BLaER1 treated with 17β-estradiol and CSF1 and Interleukin-3, amounts not matched to agents 10 nM and 100 nM (cell line): ENCODE data around the gene DCAF16.

Source experiments
- H3K27ac ChIP-seq, 11 experiments: shearing (Covaris generic); formaldehyde crosslinking; 2 replicates each; pipeline ENCODE4 v1.8.1; 2022
- H3K27me3 ChIP-seq, 11 experiments: shearing (Covaris generic); formaldehyde crosslinking; 2 replicates each; pipeline ENCODE4 v1.8.1; 2022
- H3K36me3 ChIP-seq, 11 experiments: shearing (Covaris generic); formaldehyde crosslinking; 2 replicates each; pipeline ENCODE4 v1.8.1; 2022
- H3K4me1 ChIP-seq, 10 experiments: shearing (Covaris generic); formaldehyde crosslinking; 2 replicates each; pipeline ENCODE4 v1.8.1; 2022
- H3K4me2 ChIP-seq, 11 experiments: shearing (Covaris generic); formaldehyde crosslinking; 2 replicates each; pipeline ENCODE4 v1.8.1; 2022
- H3K4me3 ChIP-seq, 10 experiments: shearing (Covaris generic); formaldehyde crosslinking; 2 replicates each; pipeline ENCODE4 v1.8.1; 2022
- H3K9ac ChIP-seq, 11 experiments: shearing (Covaris generic); formaldehyde crosslinking; 2 replicates each; pipeline ENCODE4 v1.8.1; 2022
- H3K9me3 ChIP-seq, 11 experiments: shearing (Covaris generic); formaldehyde crosslinking; replicated peaks in 1 of 11; 2 replicates each; pipeline ENCODE4 v1.8.1; 2022
- H4K20me1 ChIP-seq, 11 experiments: shearing (Covaris generic); formaldehyde crosslinking; 2 replicates each; pipeline ENCODE4 v1.8.1; 2022
- Cebpa-rat ChIP-seq, 11 experiments: shearing (Covaris generic); IDR thresholded peaks; 2 replicates each; pipeline ENCODE4 v1.8.1; 2022

The DCAF16 gene

GRCh38 chr4:17797808-17798207 lies 12.7 kb downstream of the DCAF16 start:
- H3K4me2 ChIP-seq, result no peak overlapping the region
- H3K9me3 ChIP-seq, result peaks cover 0 to 10% (median 0%) of the 10 kb centered on the region in 11 experiments; a peak in 2 of 22 replicates
- H3K27me3 ChIP-seq, result no peaks in the 10 kb centered on the region
- no peak overlapping the region for H3K27ac ChIP-seq
- H3K4me3 ChIP-seq, result no peak overlapping the region
- TF ChIP-seq Cebpa-rat (IDR thresholded peaks at IDR 0.05), result no peak
- H3K9ac ChIP-seq, result no peak overlapping the region
- peaks cover 0 to 50% (median 17%) of the 10 kb centered on the region in 11 experiments; a peak in 13 of 22 replicates for H4K20me1 ChIP-seq
- H3K36me3 ChIP-seq, result peaks cover 62 to 100% (median 91%) of the 10 kb centered on the region in 11 experiments
- H3K4me1 ChIP-seq, result no peaks in the 10 kb centered on the region

GRCh38 chr4:17794730-17795129 lies 15.8 kb downstream of the DCAF16 start:
- TF ChIP-seq Cebpa-rat (IDR thresholded peaks at IDR 0.05), result no peak
- peaks cover 0 to 21% (median 6%) of the 10 kb centered on the region in 11 experiments; a peak in 5 of 22 replicates for H3K9me3 ChIP-seq
- H3K27me3 ChIP-seq, result no peaks in the 10 kb centered on the region
- H3K4me1 ChIP-seq, result no peaks in the 10 kb centered on the region
- H3K9ac ChIP-seq, result no peak overlapping the region
- H3K4me3 ChIP-seq, result no peak overlapping the region
- peaks cover 0 to 22% (median 0%) of the 10 kb centered on the region in 11 experiments; a peak in 5 of 22 replicates for H4K20me1 ChIP-seq
- H3K36me3 ChIP-seq, result peaks cover 59 to 90% (median 79%) of the 10 kb centered on the region in 11 experiments
- no peak overlapping the region for H3K4me2 ChIP-seq
- H3K27ac ChIP-seq, result no peak overlapping the region

- H3K36me3 ChIP-seq, result peaks cover 17 to 42% (median 29%) of the 10 kb centered on the region in 11 experiments
- H3K4me3 ChIP-seq, result no peak overlapping the region
- peaks cover 0 to 21% (median 6%) of the 10 kb centered on the region in 11 experiments; a peak in 5 of 22 replicates for H3K9me3 ChIP-seq
- H4K20me1 ChIP-seq, result no peaks in the 10 kb centered on the region
- no peaks in the 10 kb centered on the region for H3K27me3 ChIP-seq
- H3K4me2 ChIP-seq, result no peak overlapping the region
- H3K4me1 ChIP-seq, result peaks cover 0 to 23% (median 20%) of the 10 kb centered on the region in 10 experiments; a peak in 17 of 20 replicates
- H3K27ac ChIP-seq, result no peak overlapping the region
- no peak for TF ChIP-seq Cebpa-rat (IDR thresholded peaks at IDR 0.05)
- H3K9ac ChIP-seq, result no peak overlapping the region
These were observed 21.6 kb downstream of the DCAF16 start for GRCh38 chr4:17788956-17789355.

GRCh38 chr4:17787315-17787714 lies 23.2 kb downstream of the DCAF16 start:
- H3K4me1 ChIP-seq, result peaks cover 0 to 23% (median 20%) of the 10 kb centered on the region in 10 experiments; a peak in 17 of 20 replicates
- H3K9me3 ChIP-seq, result peaks cover 0 to 14% (median 6%) of the 10 kb centered on the region in 11 experiments; a peak in 12 of 22 replicates
- no peaks in the 10 kb centered on the region for H4K20me1 ChIP-seq
- H3K4me3 ChIP-seq, result no peak overlapping the region
- H3K27me3 ChIP-seq, result no peaks in the 10 kb centered on the region
- H3K36me3 ChIP-seq, result peaks cover 7 to 32% (median 19%) of the 10 kb centered on the region in 11 experiments
- peak overlapping the region in 8 of 11 experiments; percentile 17 to 70 (median 53); a peak in 13 of 22 replicates for H3K4me2 ChIP-seq
- H3K9ac ChIP-seq, result no peak overlapping the region
- TF ChIP-seq Cebpa-rat (IDR thresholded peaks at IDR 0.05), result no peak
- H3K27ac ChIP-seq, result peak overlapping the region in 2 of 11 experiments; percentile 56 to 64; a peak in 4 of 22 replicates

GRCh38 chr4:17786567-17786966 lies 24.0 kb downstream of the DCAF16 start:
- peaks cover 7 to 13% (median 10%) of the 10 kb centered on the region in 11 experiments for H3K9me3 ChIP-seq
- 0 out of 22 replicates have a peak, but pooled peaks of 1 of the 11 experiments have one; percentile 52 for TF ChIP-seq Cebpa-rat (IDR thresholded peaks at IDR 0.05)
- peak overlapping the region in 4 of 11 experiments; percentile 13 to 64 (median 38); a peak in 6 of 22 replicates for H3K27ac ChIP-seq
- H3K4me3 ChIP-seq, result no peak overlapping the region
- H3K4me2 ChIP-seq, result peak overlapping the region in 8 of 11 experiments; percentile 17 to 70 (median 53); a peak in 13 of 22 replicates
- no peaks in the 10 kb centered on the region for H3K27me3 ChIP-seq
- no peak overlapping the region; a peak in 1 of 22 replicates for H3K9ac ChIP-seq
- peaks cover 3 to 25% (median 14%) of the 10 kb centered on the region in 11 experiments for H3K36me3 ChIP-seq
- H3K4me1 ChIP-seq, result peaks cover 0 to 23% (median 20%) of the 10 kb centered on the region in 10 experiments; a peak in 17 of 20 replicates
- H4K20me1 ChIP-seq, result no peaks in the 10 kb centered on the region

- peaks cover 14 to 17% (median 15%) of the 10 kb centered on the region in 11 experiments for H3K9me3 ChIP-seq
- peak overlapping the region in 4 of 11 experiments; percentile 3 to 64 (median 40); a peak in 5 of 22 replicates for H3K27ac ChIP-seq
These were observed 24.7 kb downstream of the DCAF16 start for GRCh38 chr4:17785858-17786257.

GRCh38 chr4:17781300-17782287 lies 29.0 kb downstream of the DCAF16 start, which contains the start of gene FAM184B:
TSS of gene FAM184B (minus strand) at chr4:17781621. CDS start at chr4:17781299, 322 bp downstream.
- H3K27me3 ChIP-seq, result no peaks in the 10 kb centered on the region
- H3K4me3 ChIP-seq, result no peak within 1 kb of the TSS
- H4K20me1 ChIP-seq, result no peaks in the 10 kb centered on the region
- H3K9me3 ChIP-seq, result peaks cover 15 to 19% (median 17%) of the 10 kb centered on the region in 11 experiments
- TF ChIP-seq Cebpa-rat (IDR thresholded peaks at IDR 0.05), result no peak
- no peak within 1 kb of the TSS for H3K4me2 ChIP-seq
- H3K4me1 ChIP-seq, result peaks cover 0 to 7% (median 5%) of the 10 kb centered on the region in 10 experiments; a peak in 15 of 20 replicates
- no peak within 1 kb of the TSS for H3K9ac ChIP-seq
- H3K36me3 ChIP-seq, result no peaks in the 10 kb centered on the region; a peak in 1 of 22 replicates
- no peak within 1 kb of the TSS for H3K27ac ChIP-seq

More at GRCh38 chr4:17785858-17786257, 24.7 kb downstream of the DCAF16 start:
- Histone ChIP-seq H3K4me2 (peak overlapping the region in 2 of 11 experiments; percentile 38 to 70; a peak in 4 of 22 replicates), H3K9ac (no peak overlapping the region), H3K4me1 (peaks cover 0 to 23% (median 20%) of the 10 kb centered on the region in 10 experiments; a peak in 17 of 20 replicates), H3K4me3 (no peak overlapping the region), H4K20me1 (no peaks in the 10 kb centered on the region), H3K36me3 (peaks cover 0 to 21% (median 10%) of the 10 kb centered on the region in 11 experiments; a peak in 15 of 22 replicates), H3K27me3 (no peaks in the 10 kb centered on the region)
- TF ChIP-seq Cebpa-rat (IDR thresholded peaks at IDR 0.05), result no peak

- Histone ChIP-seq H3K36me3 (no peaks in the 10 kb centered on the region; a peak in 1 of 22 replicates), H3K27ac (no peak overlapping the region), H3K27me3 (no peaks in the 10 kb centered on the region), H3K9me3 (peaks cover 15 to 19% (median 17%) of the 10 kb centered on the region in 11 experiments), H3K4me2 (no peak overlapping the region), H3K9ac (no peak overlapping the region), H3K4me1 (no peaks in the 10 kb centered on the region), H3K4me3 (no peak overlapping the region), H4K20me1 (no peaks in the 10 kb centered on the region)
- TF ChIP-seq Cebpa-rat (IDR thresholded peaks at IDR 0.05), result no peak
These were observed 29.9 kb downstream of the DCAF16 start for GRCh38 chr4:17780501-17781299.
